Activated naive CD4-positive, alpha-beta T cell treated with anti-CD3 and anti-CD28 coated beads, Interleukin-2, amount 50 U/mL, for 16 hours (primary cell): ENCODE data around the gene GLDN.

Experiments
- DNase-seq: peaks from one replicate; pipeline ENCODE4 v3.0.0-alpha.2; 2020

GLDN gene

GRCh38 chr15:51363383-51363782, 21.9 kb downstream of the GLDN start:
- no peak for DNase-seq

DNA sequence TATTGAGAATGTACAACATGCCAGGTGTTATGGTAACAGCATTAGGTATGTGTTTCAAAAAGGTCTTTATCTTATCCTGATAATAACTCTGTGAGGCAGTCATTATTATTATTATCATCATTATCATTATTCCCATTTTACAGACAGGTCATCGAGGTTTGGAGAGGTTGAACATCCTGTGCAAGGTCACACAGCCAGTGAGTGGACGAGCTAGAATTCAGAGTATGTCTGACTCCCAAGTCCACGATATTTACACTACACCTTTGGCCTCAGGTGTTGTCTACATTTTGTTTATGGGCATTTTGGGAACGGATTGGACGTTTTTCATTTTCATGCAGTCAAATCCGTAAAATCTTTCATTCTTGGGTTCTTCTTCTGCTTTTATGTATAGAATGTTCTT, 24.0 kb downstream of the GLDN start:
- DNase-seq: no peak

GRCh38 chr15:51366071-51366470, 24.6 kb downstream of the GLDN start:
- DNase-seq: no peak

DNA sequence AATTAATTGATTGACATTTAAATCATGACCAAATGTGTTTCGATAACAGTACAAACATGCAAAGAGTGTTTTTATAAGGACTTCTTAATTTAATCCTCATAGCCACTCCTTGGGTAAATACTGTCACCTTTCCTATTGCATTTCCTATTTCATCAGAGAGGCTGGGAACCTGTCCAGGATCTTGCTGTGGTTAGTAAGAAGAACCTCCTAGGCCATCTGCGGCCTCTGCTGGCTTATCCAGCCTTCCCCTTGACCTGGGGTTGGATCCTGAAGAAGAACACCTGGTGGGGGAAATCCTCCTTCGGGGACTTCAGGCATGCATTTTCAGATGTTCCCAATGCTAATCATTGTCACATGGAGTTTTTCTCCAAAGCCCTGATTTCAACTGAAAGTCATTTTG, 25.5 kb downstream of the GLDN start:
- DNase-seq: no peak

GRCh38 chr15:51367322-51367976, 26.0 kb downstream of the GLDN start:
- no peak for DNase-seq

DNA sequence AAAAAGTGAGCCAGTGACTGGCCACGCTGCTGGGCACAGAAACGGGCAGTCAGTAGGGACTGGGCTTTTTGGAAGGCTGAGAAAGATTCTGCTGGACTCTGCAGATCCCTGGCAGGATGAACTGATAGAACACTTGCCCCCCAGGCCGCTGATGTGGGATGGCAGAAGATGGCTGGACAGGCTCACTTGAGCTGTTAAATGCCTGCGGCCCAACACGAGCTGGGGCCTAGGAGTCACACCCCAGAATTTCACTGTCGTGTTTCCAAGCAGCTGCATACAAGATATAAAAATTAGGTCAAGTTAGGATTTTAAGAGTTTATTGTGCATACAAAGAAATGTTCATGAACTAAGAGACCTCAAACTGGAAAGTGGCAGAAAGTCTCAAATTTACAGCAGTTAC, 26.9 kb downstream of the GLDN start:
- DNase-seq: no peak

- DNase-seq: no peak
Measured at GRCh38 chr15:51368751-51369450, 27.4 kb downstream of the GLDN start.

GRCh38 chr15:51369451-51369761, 28.0 kb downstream of the GLDN start:
- DNase-seq: no peak

GRCh38 chr15:51371266-51371665, 29.8 kb downstream of the GLDN start:
- DNase-seq: no peak

- no peak for DNase-seq
Measured at GRCh38 chr15:51374131-51374530, 32.7 kb downstream of the GLDN start.

- no peak for DNase-seq
Measured at GRCh38 chr15:51375966-51376640, 34.6 kb downstream of the GLDN start.

DNA sequence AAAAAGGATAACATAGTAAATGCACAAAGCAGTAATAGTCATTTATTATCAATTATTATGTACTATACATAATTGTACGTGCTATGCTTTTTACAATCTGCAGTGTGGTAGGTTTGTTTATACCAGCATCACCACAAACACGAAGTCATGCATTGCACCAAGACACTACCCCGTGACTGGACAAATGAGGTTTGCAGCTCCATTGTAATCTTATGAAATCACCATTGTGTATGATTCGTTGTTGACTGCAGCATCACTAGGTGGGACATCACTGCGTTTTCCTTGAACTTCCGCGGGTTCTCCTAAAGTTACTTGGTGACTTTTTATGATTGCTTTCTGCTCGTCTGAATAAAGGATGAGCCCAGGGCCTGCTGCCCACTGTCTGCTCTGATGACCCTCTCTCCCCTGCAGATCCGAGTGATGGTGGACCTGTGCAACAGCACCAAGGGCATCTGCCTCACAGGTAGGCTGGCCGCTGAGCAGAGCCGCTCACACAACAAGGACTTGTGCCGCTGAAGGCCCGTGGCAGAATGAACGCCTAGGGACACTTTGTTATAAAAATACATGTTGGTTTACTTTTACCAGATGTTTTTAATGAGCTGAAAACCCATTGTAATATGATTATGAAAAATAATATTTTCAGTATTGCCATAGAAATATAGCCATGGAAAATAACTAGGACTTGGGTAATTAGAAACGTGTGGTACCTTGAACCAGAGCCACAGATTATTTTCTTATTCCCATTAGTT, 35.8 kb downstream of the GLDN start:
- DNase-seq: no peak

DNA sequence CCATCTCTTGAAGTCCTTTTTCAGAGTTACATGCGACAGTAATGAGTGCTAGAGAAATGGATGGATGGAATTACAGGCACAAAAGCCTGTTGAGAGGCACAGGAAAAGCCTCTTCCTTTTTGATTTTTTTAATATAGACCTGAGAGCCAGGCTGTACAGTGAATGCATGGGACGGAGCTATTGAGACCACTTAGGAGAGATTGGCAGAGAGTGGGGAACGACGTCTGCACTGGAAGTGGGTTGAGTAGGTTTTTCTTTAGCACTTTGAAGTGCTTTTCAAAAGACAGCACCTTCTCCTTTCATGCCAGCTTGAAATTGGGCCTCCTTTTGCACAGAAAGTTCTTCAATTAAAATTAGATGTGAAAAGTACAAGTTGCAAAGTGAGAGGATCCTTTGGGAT, 37.0 kb downstream of the GLDN start:
- DNase-seq: no peak

GRCh38 chr15:51379390-51379789, 37.9 kb downstream of the GLDN start:
- DNase-seq: no peak

- DNase-seq: no peak
Measured at GRCh38 chr15:51380999-51381806, 39.7 kb downstream of the GLDN start.

- DNase-seq: no peak
Measured at GRCh38 chr15:51382787-51383186, 41.3 kb downstream of the GLDN start.

- no peak for DNase-seq
Measured at GRCh38 chr15:51386029-51386428, 44.6 kb downstream of the GLDN start.

DNA sequence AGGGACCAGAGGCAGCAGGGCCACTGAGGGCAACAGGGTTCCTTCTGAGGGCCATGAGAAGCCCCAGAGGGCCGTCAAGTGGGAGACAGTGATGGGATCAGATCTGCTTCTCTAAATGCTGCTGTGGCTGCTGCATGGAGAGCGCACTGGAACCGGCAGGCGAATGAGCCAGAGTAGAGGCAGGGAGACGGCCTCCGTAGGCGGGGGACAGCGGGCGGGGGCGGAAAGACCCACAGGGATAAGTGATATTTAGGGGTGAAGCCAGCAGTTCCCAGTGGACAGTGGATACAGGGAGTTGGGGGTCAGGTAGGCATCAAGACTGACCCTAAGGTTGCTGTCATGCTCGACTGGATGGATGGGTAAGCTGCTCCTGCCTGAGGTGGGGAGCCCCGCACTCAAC, 45.0 kb downstream of the GLDN start:
- DNase-seq: no peak

DNA sequence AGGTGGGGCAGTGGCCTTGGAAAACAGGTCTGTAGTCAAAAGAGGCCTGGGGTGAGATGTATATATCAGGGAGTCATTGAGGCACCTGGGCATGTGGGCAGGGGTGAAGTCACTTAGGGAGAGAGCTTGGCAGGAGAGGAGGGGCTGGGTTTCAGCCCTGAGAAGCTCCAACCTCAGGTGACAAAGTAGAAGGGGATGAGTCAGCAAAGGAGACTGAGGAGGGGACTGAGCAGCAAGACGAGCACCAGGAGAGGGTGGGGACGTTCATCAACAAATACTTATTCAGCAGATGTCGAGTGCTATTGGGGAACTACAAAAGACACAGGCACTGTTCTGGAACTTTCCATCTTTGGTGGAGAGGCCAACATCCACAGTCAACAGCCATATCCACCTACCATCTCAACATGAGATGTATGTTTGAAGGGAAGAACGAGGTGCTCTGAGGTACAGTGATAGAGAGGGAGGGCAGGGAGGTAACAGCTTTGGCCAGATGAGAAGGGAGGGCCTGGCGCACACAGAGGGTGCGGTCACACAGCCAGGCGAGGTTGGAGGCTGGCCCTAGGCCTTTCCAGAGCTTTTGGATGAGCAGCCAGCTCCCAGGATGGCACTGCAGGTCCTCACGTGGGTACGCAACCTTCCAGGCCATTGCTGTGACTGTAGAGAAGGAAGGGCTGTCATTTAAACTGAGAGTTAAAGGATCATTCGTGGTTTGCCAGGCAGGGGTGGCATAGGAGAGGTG, 45.7 kb downstream of the GLDN start:
- no peak for DNase-seq

DNA sequence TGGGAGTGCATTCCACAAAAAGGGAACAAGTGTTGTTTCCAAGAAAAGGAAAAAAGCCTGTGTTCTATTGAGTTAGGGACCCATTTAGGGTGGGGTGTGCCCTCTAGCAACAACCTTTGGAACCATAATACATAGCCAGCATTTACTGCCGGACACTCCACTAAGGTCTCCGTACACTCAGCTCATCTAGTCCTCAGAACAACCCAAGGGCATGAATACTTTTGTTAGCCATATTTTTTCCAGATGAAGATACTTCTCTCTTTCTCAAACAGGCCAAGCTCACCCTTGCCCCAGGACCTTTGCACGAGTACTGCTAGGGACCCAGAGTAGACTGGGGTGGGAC, 46.2 kb downstream of the GLDN start:
- no peak for DNase-seq

DNA sequence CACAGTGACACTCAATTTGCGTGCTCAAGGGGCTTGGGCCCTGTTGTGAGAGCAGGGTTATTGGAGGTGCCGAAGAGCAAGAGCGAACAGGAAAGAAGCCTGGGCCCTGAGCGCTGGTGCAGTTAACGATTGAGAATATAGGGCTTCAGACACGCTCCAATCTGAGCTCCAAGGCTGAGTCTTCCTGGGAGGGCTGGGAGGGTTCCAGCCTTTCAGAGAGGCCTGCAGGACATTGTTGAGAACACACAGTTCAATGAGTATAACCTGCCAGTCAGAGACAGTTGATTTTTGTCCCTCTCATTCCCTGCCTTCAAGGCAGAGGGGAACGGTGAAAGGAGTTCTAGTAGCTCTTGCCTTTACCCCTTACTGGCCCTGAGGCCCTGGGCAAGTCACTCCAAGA, 47.3 kb downstream of the GLDN start:
- no peak for DNase-seq

DNA sequence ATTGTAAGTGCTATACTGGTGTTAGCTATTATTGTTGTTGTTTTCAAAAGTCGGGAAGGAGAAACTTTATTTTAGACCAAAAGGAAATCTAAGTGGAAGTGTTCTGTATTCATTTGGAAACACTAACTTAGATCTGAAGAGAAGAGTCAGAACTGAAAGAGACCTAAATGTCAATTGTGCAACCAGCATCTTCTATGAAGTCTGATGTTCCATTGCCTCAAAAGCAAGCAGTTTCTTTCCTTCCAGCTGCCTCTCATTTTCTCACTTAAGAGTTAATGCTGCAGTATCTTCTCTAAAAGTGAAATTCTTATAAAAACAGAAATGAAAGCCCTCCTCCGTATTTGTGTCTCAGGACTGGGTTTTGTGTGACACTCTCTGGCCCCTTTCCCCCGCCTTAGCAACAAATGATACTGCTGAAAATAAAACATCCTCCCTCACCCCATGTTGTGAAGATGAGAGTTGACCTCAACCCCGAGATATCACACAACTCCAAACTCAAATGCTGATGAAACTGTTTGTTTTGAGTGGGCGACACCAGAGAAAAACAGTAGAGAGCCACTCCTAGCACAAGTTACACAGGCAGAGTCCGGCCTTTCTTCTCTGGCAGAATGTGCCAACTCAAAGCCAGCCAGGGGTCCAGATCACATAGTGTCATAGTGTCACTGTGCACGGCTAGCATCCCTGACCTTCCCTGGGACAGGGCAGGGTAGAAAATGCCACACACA, 48.9 kb downstream of the GLDN start:
- no peak for DNase-seq
